GM12875 (cell line): ENCODE results near the gene NFILZ.
"Not testable (repeated sequence)": the region's sequence is repeated elsewhere in the genome, so short reads cannot be mapped to it uniquely, and the experiment has no call there.

ENCODE experiments used
- H3K4me3 ChIP-seq: one replicate; pipeline ENCODE4 v1.5.1; 2011; ENCODE audit warnings: low read depth, low read length, control low read depth
- CTCF ChIP-seq: IDR thresholded peaks from 2 replicates; pipeline ENCODE4 v1.5.1; 2011; ENCODE audit warnings: low read depth, mild to moderate bottlenecking, control low read depth, inconsistent platforms, low read length, moderate library complexity, borderline replicate concordance; ENCODE audit not compliant: insufficient read depth

Gene NFILZ

GRCh38 chr19:8611877-8612806 is 18.3 kb upstream of the NFILZ start:
- H3K4me3 ChIP-seq: no peak overlapping the region
- TF ChIP-seq CTCF: no peak

- no peak for TF ChIP-seq CTCF
- H3K4me3 ChIP-seq: no peak overlapping the region
Measured at GRCh38 chr19:8612807-8613171, 17.6 kb upstream of the NFILZ start.

GRCh38 chr19:8614455-8614854 is 16.0 kb upstream of the NFILZ start:
- TF ChIP-seq CTCF: no peak
- H3K4me3 ChIP-seq: no peak overlapping the region

GRCh38 chr19:8615024-8615423 is 15.4 kb upstream of the NFILZ start:
- no peak for TF ChIP-seq CTCF
- H3K4me3 ChIP-seq: no peak overlapping the region

GRCh38 chr19:8615813-8616596 is 14.4 kb upstream of the NFILZ start:
- H3K4me3 ChIP-seq: no peak overlapping the region
- peak; percentile 81 for TF ChIP-seq CTCF

- no peak for TF ChIP-seq CTCF
Measured at GRCh38 chr19:8616861-8617260, 13.6 kb upstream of the NFILZ start.

GRCh38 chr19:8617325-8617724 is 13.1 kb upstream of the NFILZ start:
- H3K4me3 ChIP-seq: not testable (repeated sequence)

More at GRCh38 chr19:8616861-8617260, 13.6 kb upstream of the NFILZ start:
- no peak overlapping the region for H3K4me3 ChIP-seq
